Measurements from ENCODE around the gene PBX1. TPM values are rescaled to one million over a fixed set of nuclear protein-coding genes. Genes with fewer than 3 reads are reported as not detected.

PBX1 gene
- total and polyA plus RNA-seq, 10 of the 15 experiments (the other 5 are each of a cell fraction or from before 2014, with no cell fraction given) = 0.05 to 0.28 (median 0.11) TPM; not detected in 5

GRCh38 chr1:164635059-164635802, 76.2 kb downstream of the PBX1 start:
- no peaks in the 10 kb centered on the region for H3K79me2 ChIP-seq (ENCODE audit: control insufficient read depth, insufficient read depth, low read length)
- H2AFZ ChIP-seq (ENCODE audit: control insufficient read depth, low read depth, low read length) = no peak overlapping the region
- intact Hi-C loops (cut with micrococcal nuclease; ENCODE audit: unreplicated experiment) = no loop called here
- H3K27me3 ChIP-seq (replicated peaks in 1 of 2; ENCODE audit: control insufficient read depth in 2 of 2, insufficient read depth in 2 of 2, low read length in 1 of 2) = no peaks in the 10 kb centered on the region
- H3K36me3 ChIP-seq (ENCODE audit: control insufficient read depth in 2 of 2, insufficient read depth in 2 of 2, low read length in 1 of 2) = no peaks in the 10 kb centered on the region
- in situ Hi-C loops (cut with MboI) = no loop called here
- DNase-seq (ENCODE audit: low read depth, low spot score) (no peak), FAIRE-seq (no peak), ATAC-seq (no peak)
- RAD21 ChIA-PET (ENCODE audit: unreplicated experiment) = no interaction called here
- SMC1A ChIA-PET (ENCODE audit: uncharacterized antibody, unreplicated experiment) = interaction anchor here (0.7 kb wide), 1 partner anchor 25 kb away, joined by 3 read pairs; no protein-coding TSS in a partner anchor
- no peaks in the 10 kb centered on the region for H4K20me1 ChIP-seq (ENCODE audit: control insufficient read depth, insufficient read depth)
- 64% methylated on average over 21 of the region's 22 CpGs for WGBS (ENCODE audit: insufficient coverage, insufficient replicate concordance, low lambda C conversion rate, missing lambda C conversion rate)
- H3K4me2 ChIP-seq (ENCODE audit: control insufficient read depth, insufficient read depth) = no peak overlapping the region
- H3K4me3 ChIP-seq = no peak overlapping the region
- no TSS peak for BruUV-seq (replicated peaks)
- CTCF ChIA-PET = no interaction called here
- H3K4me1 ChIP-seq (ENCODE audit: control insufficient read depth, insufficient read depth, low read length) = no peaks in the 10 kb centered on the region
- no peak overlapping the region for H3K9ac ChIP-seq (ENCODE audit: control insufficient read depth, insufficient read depth, low read length)
- H3K9me3 ChIP-seq (replicated peaks; ENCODE audit: control insufficient read depth, insufficient read depth, low read length) = no peaks in the 10 kb centered on the region
- no peak overlapping the region for H3K27ac ChIP-seq (ENCODE audit: control insufficient read depth, insufficient read depth)
- POLR2A ChIA-PET = no interaction called here
- no peak for TF ChIP-seq PBX3 (IDR thresholded peaks at IDR 0.05; ENCODE audit: insufficient replicate concordance, low read depth, low read length)
- no peak for TF ChIP-seq E4F1 (IDR thresholded peaks at IDR 0.05; ENCODE audit: borderline replicate concordance, partially characterized antibody)
- no peak for TF ChIP-seq ZNF384 (IDR thresholded peaks at IDR 0.05; ENCODE audit: borderline replicate concordance, low read depth, low read length)
- no peak for TF ChIP-seq FOXK2 (IDR thresholded peaks at IDR 0.05)
- TF ChIP-seq BCL11A (IDR thresholded peaks at IDR 0.05; ENCODE audit: low read depth, low read length) = no peak
- TF ChIP-seq IRF3 (IDR thresholded peaks at IDR 0.05) = no peak
- TF ChIP-seq MEF2A (IDR thresholded peaks at IDR 0.05; ENCODE audit: insufficient read depth, low read depth, low read length) = no peak
- no peak for TF ChIP-seq TAF1 (IDR thresholded peaks at IDR 0.05; ENCODE audit: borderline replicate concordance, low read depth, low read length)
- TF ChIP-seq SIX5 (IDR thresholded peaks at IDR 0.05; ENCODE audit: low read depth, low read length, severe bottlenecking) = no peak
- no peak for TF ChIP-seq MYC (IDR thresholded peaks at IDR 0.05; ENCODE audit: insufficient read depth, insufficient read length, insufficient replicate concordance, low read length, severe bottlenecking)
- TF ChIP-seq TCF7 (IDR thresholded peaks at IDR 0.05; ENCODE audit: borderline replicate concordance) = no peak
- TF ChIP-seq, protein P1, sequence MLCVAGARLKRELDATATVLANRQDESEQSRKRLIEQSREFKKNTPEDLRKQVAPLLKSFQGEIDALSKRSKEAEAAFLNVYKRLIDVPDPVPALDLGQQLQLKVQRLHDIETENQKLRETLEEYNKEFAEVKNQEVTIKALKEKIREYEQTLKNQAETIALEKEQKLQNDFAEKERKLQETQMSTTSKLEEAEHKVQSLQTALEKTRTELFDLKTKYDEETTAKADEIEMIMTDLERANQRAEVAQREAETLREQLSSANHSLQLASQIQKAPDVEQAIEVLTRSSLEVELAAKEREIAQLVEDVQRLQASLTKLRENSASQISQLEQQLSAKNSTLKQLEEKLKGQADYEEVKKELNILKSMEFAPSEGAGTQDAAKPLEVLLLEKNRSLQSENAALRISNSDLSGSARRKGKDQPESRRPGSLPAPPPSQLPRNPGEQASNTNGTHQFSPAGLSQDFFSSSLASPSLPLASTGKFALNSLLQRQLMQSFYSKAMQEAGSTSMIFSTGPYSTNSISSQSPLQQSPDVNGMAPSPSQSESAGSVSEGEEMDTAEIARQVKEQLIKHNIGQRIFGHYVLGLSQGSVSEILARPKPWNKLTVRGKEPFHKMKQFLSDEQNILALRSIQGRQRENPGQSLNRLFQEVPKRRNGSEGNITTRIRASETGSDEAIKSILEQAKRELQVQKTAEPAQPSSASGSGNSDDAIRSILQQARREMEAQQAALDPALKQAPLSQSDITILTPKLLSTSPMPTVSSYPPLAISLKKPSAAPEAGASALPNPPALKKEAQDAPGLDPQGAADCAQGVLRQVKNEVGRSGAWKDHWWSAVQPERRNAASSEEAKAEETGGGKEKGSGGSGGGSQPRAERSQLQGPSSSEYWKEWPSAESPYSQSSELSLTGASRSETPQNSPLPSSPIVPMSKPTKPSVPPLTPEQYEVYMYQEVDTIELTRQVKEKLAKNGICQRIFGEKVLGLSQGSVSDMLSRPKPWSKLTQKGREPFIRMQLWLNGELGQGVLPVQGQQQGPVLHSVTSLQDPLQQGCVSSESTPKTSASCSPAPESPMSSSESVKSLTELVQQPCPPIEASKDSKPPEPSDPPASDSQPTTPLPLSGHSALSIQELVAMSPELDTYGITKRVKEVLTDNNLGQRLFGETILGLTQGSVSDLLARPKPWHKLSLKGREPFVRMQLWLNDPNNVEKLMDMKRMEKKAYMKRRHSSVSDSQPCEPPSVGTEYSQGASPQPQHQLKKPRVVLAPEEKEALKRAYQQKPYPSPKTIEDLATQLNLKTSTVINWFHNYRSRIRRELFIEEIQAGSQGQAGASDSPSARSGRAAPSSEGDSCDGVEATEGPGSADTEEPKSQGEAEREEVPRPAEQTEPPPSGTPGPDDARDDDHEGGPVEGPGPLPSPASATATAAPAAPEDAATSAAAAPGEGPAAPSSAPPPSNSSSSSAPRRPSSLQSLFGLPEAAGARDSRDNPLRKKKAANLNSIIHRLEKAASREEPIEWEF (IDR thresholded peaks at IDR 0.05; ENCODE audit: insufficient replicate concordance, low read depth, low read length) = no peak
- TF ChIP-seq CREM (IDR thresholded peaks at IDR 0.05; ENCODE audit: low read depth) = no peak
